Stimulated activated CD4-positive, alpha-beta T cell treated with anti-CD3 and anti-CD28 coated beads, Interleukin-15, amount 100 ng/mL, for 48 hours (primary cell): ENCODE data around the gene SLC8A3.

ENCODE experiments used
- DNase-seq, 2 donors: peaks; one replicate each; pipeline ENCODE4 v3.0.0-alpha.2; 2020; ENCODE audit warnings: low read depth in 2 of 2

The SLC8A3 gene

DNA sequence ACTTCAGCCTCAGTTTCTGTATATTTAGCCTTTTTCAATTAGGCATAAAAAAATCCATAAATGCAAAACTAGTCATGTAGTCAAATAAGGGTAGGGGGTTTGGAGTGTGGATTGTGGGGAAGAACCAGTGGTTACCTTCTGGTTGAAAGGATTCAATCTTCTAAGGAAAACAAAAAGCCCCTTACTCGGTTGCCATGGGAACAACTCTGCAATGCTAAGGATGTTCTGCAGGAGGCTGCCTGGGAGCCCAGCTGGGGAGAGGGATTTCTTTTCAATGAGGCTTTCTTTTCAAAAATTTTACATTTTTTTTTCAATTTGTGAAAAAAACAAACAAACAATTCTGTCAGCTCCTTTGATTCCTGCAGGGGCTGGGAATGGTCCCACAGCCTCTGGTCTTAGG is 67.2 kb downstream of the SLC8A3 start:
- DNase-seq, result no peak

DNA sequence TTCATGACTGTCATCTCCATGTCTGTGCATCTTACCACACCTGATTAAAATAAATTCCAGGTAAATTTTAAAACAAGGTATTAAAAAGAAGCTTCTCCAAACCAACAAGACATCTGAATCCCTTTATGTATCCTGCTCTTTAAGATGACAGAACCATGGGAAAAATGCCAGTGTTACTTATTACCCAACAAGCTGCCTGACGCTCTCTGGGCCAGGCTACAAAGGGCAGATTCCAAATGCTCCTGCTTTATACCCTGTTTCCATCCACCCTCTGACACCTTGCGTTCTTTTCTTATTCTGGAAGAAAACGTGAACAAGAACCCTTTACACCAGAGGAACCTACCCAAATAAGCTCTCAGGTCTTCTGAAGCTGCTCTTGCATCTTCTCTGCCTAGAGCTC is 70.7 kb downstream of the SLC8A3 start:
- DNase-seq, result no peak

DNA sequence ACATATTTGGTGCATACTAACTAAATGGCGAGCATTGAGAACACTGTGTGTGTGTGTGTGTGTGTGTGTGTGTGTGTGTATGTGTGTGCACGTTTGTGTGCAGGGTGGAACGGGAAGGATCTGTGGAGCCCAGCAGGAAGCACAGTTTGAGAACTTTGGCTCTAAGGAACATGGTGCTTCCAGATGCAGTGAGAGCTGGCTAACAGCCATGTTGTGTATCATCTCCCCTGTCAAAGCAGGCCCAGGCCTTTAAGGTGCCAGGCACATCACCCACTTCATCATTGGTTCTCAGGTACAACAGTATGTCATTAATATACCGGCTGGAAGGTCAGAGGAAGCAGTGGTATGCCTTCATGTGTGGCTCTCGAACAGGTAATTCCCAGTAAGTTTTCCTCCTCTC is 72.5 kb downstream of the SLC8A3 start:
- DNase-seq, result no peak

DNA sequence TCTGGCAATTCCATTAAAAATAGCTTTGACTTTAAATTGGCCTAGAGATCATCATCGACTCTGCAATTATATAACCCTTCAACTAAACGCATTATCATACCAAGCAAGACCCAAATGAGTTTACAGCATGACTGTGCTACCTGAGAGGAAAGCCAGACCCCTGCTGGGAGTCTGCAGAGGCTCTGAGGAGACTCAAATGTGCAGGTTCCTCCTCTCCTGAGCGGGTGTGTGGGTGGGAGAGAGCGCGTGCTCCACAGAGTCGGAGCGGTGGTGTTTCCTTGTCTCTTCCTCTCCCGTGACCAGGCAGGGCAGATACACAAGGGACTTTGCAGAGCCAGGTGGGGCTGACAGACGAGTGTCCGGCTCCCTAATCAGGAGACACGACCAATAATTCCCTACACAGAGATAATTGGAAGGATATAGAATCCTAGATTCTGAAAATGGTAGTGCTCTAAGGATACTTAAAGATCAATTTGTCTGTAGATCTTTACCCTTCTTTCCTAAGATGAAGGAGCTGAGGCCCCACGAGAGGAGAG is 74.1 kb downstream of the SLC8A3 start:
- DNase-seq, result no peak

DNA sequence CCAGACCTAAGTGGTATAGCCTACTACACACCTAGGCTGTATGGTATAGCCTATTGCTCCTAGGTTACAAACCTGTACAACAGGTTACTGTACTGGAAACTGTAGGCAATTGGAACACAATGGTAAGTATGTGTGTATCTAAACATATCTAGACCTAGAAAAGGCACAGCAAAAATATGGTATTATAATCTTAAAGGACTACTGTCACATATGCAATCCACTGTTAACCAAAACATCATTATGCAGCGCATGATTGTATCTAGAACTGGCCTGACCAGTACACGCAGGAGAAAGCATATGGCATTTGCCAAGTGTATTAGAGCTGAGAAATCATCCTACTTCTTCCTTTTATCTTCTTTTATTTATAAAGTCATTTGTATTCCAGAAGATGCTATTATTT is 75.5 kb downstream of the SLC8A3 start:
- DNase-seq, result no peak

DNA sequence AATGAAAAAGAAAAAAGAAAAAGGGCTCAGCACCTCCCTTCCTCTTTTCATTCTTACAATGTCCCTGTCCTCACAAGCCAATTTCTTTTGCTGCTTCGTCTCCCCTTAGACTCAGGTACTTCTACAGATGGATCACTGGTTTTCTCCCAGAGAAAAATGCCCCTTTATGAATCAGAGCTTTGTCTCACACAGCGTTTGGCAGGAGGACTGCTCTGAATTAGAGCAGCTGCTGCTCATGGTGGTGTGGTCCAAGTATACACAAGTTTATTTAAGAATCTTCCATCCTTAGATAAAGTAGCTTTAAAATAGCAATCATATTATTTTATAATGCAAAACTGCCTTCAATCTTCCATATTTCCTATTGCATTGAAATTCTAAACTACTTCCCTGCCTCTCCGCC is 80.3 kb downstream of the SLC8A3 start:
- DNase-seq, result no peak

DNA sequence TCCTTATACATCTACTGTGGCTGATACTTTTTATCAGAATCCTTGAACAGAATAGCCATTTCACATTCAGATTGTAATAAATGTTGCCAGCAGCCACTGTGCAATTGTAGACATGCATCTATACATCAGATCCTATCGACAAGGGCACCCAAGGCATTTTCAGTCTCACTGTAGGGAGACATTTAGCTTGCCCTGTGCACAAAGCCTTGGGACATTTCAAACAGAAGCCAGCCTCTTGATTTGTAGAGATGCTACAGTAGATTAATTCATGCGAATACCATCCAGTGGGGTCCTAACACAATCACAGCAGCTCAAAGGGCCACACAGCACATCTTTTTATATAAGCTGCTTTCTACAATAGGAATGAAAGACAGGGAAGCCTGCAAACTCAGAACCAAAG is 81.4 kb downstream of the SLC8A3 start:
- no peak for DNase-seq

DNA sequence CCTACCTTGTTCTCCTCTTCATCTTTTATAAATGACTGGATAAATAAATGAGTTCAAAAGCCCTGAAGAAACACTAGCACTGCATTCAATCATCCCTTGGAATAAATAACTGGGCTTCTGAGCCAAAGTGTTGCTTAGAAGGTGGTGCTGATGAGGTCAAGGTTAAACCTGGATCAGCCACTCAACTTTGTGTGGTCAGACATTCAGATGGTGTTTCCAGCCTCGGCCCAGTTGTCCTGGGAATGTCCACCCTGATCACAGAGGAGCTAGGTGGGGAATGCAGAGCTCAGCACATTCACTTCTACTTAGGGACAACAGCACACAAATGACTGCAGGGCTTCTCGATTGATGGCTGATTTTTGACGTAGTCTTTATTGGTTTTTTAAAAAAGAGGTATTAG is 88.7 kb downstream of the SLC8A3 start:
- DNase-seq, result no peak

DNA sequence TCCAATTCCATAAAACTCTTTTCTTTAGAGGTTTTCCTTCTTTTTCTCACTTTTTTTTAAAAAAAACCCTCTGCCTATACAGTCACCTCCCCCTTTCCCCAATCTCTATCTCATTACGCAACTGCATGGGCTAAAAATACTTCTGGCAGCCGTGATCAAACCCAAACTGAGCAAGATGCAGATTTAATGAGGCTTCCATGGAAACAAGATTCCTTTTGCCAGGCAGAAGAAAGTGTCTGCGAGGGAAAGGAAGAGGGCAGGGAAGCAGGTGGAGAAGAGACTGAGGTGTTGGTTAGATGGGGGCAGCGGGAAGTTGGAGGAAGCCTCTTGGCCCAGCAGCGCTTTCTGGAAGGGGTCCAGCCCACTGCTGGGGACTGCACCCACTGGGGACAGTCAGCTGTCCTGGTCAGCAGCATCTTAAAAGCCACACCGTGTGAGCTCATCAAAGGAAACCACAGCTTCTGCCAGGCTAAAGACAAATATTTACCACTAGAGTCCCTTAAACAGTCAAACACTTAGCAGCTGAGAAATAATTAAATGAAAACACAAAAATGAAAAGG is 90.4 kb downstream of the SLC8A3 start:
- DNase-seq, result no peak

DNA sequence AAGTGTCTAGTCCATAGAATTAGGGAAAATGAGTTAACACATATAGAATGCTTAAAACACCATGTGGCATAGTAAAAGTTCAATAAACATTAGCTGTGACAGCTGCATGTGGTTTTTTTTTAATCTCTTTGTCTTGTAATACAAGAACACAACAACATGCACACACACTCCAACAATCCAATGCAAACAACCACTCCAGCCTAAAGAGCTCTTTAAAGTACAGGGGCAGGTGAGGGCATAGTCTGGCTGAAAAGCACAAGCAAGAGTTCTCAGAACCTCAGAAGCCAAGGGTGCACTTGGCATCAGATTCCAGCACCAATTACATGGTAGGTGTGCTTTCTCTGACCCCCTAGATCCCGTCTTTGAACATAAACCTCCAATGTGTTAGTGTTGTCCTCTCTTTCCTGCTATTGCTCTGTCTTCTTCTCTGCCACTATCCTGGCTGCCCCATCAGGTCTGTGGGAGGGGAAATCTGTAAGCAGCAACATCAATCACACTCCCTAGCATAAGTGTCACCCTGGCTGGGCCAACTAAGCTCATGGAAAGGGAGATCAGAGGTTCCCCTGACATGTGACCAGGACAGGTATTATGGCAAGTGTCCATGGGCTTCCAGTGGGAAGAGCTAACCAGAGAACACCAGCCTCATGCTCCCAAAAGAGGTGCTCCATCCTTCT is 91.0 kb downstream of the SLC8A3 start:
- DNase-seq, result no peak

DNA sequence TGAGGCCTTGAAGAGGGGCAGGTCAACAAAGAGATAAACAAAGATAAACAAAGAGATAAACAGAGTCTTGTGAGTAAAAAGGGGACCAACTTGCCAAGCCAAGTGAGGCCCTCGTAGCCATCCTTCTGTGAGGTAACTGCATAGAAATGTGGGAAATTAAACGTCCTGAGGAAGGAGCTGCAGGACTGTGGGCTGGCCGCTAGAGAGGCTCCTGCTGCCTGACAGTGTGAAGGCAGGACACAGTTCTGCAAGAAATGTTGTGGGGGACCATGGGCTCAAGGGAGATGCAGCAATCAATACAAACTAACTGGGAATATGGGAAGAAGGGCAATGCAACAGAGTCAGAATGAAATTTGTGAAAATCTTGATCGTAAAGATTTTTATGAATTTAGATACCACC is 91.9 kb downstream of the SLC8A3 start:
- no peak for DNase-seq

DNA sequence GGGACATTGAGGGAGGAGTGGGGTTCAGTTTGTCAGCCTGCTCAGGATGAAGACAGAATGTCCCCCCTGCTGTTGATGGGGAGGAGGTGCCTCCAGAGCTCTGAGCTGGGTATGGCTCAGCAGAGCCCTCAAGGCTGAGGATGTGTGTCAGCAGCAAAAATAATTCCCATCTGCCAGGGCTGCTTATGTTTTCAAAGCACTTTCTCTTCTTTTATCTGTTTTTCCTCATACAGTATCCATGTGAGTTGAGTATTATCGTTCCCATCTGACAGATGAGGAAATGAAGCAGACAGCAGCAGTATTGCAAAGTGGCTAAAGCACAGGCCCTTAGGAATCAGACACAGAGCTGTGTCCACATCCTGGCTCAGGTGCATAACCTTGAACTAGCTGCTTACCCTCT is 94.1 kb downstream of the SLC8A3 start:
- DNase-seq, result no peak

DNA sequence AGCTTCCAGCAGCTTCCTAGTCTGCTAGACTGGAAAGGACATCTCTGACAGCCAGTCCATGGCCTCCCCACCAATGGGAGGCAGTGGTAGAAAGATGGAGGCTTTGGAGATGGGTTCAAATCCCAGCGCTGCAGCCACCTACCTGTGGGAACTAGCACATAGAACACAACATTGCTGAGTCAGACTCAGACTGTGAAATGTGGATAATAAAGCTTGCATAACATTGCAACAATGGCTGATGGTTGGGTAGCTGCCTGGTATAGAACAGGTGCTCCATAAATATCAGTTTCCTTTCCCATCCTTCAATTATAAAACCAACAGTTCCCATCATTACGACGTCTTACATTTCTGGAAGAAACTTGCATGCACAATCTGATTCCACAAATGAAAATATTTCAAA is 94.6 kb downstream of the SLC8A3 start:
- no peak for DNase-seq

DNA sequence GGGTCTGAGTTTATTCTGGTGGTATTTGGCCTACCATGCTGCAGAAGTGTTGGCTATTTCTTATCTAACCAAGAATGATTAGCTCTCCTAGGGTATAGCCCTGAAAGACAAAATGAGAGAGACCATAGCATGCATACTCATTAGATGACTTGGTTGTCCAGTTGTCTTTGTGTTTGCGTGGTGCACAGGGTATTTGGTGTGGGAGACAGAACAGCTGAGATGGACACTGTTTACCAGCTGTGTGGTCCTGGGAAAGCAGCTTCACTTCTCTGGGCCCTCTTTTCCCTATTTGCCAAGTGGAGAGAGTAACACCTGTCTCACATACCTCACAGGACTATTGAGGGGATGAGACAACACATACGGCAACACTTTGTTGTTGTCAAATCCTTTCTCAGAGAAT is 95.6 kb downstream of the SLC8A3 start:
- no peak for DNase-seq

DNA sequence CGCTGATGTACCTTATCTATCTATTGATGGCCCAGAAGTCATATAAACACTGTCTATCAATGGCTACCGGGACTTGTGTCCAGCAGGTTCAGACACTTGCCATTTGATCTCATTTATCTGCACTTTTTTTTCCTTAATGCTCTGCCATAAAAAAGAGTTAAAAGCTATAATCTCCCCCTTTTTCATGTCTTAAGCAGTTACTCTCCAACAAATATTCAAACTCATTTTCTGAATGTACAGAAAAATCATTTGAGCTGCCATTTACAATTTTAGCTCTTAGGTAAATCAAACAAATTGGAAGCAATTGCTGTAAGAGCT is 101.4 kb downstream of the SLC8A3 start:
- DNase-seq, result no peak

DNA sequence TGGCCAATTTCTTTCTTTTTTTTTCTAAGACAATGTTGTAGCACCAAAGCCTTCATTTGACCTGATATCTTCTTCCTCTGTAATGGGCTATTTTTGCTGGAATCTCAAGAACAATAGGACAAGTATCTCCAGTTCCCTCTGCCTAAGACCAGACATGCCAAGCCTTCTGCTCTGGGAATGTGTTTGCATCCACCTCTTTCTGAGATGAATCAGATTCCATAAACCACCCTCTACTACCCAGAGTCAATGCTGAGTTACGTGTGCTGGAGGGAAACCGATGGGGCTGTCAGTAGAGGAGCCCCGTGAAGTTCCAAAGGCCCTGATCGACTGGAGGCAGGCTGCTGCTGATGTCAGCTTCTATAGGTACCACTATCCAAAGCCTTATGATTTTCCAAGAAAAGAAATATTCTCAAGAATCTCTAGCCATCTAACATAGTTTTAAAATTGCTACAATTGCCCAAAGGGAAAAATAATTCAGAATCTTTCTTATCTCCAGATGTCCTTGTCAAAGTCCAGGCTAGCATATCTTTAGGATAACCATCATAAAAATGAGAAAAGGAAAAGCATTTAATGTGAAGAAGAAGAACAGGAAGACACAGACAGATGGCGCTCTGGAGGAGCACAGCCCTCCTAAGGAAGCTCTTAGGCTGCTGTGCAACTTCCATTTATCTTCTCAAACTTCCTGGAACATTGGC is 101.9 kb downstream of the SLC8A3 start:
- no peak for DNase-seq

DNA sequence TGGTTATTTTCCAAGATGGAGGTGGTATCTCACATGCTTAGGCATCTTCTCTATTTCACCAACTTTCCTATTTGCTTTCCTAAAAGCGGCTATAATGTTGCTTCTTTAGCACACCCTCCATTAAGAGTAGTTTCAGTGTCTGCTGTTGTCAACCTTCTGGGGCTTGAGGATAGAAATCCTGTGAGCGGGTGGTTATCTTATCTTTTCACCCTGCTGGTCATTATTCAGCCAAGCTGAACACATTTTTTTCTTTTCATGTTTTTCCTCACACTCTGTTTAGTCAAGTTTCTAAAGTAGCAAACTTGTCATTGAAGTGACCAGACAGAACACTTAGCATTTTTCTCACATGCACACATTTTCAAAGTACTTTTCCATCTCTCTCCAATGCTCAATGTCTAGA is 104.5 kb downstream of the SLC8A3 start:
- no peak for DNase-seq

DNA sequence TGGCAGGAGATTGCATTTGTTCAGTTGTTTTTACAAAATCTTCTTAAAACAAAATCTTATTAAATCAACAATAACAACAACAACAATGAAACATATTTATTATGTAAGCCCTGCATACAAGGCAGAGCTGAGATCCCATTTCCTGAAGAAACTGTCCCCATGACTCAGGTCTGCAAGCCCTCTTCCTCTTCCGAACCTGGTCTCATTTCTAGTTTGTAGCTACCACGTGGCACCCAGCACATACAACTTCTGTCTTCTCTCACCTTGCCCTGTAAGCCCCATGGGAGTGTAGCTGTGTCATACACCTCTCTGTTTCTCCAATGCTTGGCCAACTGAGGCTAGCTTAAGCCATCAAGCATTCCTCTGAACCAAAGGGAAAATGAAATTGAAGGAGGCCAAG is 106.4 kb downstream of the SLC8A3 start:
- no peak for DNase-seq

DNA sequence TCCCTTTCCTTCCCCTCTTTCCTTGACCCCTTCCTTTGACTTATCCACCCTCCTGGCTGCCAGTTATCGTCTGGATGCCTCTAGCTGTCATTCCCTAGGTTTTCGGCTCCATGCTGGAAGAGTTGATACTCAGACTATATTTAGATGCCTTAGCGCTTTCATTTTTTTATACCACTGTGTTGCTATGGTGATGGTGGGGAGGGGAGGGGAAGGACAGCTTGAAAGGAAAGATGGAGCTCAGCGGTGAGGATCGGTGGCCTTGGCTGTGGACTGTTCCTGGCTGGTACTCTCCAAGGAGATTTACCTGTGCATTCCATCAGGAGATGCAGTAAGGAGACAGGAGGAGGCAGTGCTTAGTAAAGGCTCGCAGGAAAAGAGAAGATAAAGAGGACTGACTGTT is 108.7 kb downstream of the SLC8A3 start:
- DNase-seq, result no peak

DNA sequence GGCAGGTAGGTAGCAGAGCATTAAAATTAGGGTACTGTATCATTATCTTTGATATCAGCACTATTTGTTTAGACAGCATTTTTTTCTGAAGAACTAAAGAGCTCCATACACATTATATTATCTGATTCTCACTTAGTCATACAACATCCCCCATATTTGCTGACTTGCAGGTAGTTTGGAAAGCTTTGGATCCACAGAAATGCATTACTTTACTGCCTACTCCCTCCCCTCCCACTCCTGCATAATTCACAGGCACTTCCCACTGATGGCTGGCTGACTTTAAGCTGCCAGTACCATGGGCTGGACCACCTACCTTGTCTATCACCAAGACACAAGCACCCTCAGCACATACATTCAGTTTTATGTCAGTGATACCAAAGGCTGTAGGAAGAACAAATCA is 110.4 kb downstream of the SLC8A3 start:
- no peak for DNase-seq

DNA sequence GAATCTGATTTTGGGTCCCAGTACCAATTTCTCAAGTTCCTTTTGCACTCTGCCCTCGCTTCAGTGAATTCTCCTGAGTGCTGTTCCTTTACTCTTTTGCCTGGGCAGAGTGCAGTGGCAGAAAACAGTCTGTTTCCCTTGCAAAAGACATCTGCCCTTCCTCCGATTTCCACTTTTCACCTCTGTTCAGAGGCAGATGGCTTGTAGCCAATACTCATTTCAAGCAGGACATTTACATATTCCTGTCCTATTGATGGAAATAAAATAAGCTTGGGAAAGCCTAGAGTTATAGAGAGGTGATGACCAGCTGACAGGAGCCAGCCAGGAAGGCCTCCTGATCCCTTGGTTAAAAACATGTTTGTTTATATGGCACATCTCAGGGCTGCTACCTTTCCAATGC is 111.0 kb downstream of the SLC8A3 start:
- DNase-seq, result no peak

DNA sequence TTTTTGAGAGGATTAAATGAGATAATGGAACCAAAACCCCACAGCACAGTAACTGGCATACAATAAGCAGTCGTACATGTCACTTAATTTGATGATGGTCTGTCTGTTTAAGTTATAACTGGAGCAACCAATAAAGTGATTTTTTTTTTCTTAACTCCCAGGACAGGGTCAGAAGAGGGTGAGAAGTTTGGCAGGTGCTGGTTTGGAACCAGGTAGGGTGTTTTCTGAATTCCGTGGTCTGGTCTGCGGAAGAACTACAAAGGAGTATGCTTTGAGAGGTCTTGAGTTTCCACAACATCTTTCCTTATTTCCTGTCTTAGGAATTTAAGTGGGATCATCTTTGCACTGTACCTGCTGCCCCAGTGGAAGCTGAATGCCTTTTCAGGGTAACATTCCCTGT is 111.7 kb downstream of the SLC8A3 start:
- DNase-seq, result no peak

DNA sequence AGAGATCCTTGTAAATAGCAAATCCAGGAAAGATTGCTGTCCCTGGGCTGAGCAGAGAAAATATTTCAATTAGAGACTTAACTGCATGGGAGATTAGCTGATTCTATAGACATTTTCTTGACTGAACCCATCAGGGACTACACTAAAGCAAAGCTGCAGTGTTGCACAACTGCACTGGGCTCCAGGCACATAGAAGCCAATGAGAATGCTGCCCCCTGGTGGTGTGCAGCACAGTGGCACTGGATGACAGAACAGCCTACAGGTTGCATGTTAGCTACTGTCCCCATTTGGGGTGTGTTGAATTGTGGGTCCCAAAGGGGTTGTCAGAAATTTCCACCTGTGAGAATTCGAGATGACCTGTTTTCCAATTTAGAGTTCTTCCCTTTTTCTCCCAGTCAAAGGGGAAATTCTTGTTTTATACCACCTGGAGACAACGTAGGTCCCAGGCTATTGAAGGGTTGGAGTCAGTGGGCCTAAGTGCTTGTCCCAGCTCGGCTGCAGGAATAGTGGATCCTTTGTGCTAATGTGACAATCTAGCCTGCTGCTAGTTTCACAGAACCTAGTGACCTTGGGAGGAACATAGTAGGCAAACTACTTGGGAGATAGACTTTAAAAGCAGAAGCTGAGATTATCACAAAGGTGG is 114.7 kb downstream of the SLC8A3 start:
- DNase-seq, result peak; percentile 16 to 47
